Measurements from ENCODE around the gene UBA7.

The UBA7 gene

GRCh38 chr3:49841126-49841696, 27.5 kb upstream of the UBA7 start:
- Histone ChIP-seq H3K27ac (ENCODE audit: poor library complexity, severe bottlenecking) (no peak overlapping the region), H3K36me3 (ENCODE audit: low read depth) (peaks cover 35% of the 10 kb centered on the region), H3K4me1 (ENCODE audit: insufficient read depth, poor library complexity, severe bottlenecking) (no peaks in the 10 kb centered on the region), H3K9me3 (ENCODE audit: severe bottlenecking) (no peaks in the 10 kb centered on the region), H3K4me3 (ENCODE audit: severe bottlenecking) (no peak overlapping the region), H3K27me3 (ENCODE audit: insufficient read depth, poor library complexity, severe bottlenecking) (no peaks in the 10 kb centered on the region)
- TF ChIP-seq CTCF (IDR thresholded peaks at IDR 0.05; ENCODE audit: poor library complexity, severe bottlenecking) = peak; percentile 44
- no peak for DNase-seq (ENCODE audit: low spot score)
- ATAC-seq (ENCODE audit: low read depth) = 0 out of 3 replicates have a peak, but pooled peaks have one; percentile 26

- no peak for TF ChIP-seq CTCF (IDR thresholded peaks at IDR 0.05; ENCODE audit: poor library complexity, severe bottlenecking)
- Histone ChIP-seq H3K27me3 (ENCODE audit: insufficient read depth, poor library complexity, severe bottlenecking) (no peaks in the 10 kb centered on the region), H3K4me1 (ENCODE audit: insufficient read depth, poor library complexity, severe bottlenecking) (no peaks in the 10 kb centered on the region), H3K9me3 (ENCODE audit: severe bottlenecking) (no peaks in the 10 kb centered on the region), H3K36me3 (ENCODE audit: low read depth) (peaks cover 34% of the 10 kb centered on the region), H3K4me3 (ENCODE audit: severe bottlenecking) (no peak overlapping the region), H3K27ac (ENCODE audit: poor library complexity, severe bottlenecking) (no peak overlapping the region)
- ATAC-seq (ENCODE audit: low read depth) (no peak), DNase-seq (ENCODE audit: low spot score) (no peak)
Measured at GRCh38 chr3:49840388-49840787, 26.6 kb upstream of the UBA7 start.

- ATAC-seq (ENCODE audit: low read depth) (peak; percentile 75), DNase-seq (ENCODE audit: low spot score) (no peak)
- peaks cover 41% of the 10 kb centered on the region for H3K36me3 ChIP-seq (ENCODE audit: low read depth)
- no peaks in the 10 kb centered on the region for H3K9me3 ChIP-seq (ENCODE audit: severe bottlenecking)
- peak; percentile 86 for TF ChIP-seq CTCF (IDR thresholded peaks at IDR 0.05; ENCODE audit: poor library complexity, severe bottlenecking)
- no peaks in the 10 kb centered on the region for H3K27me3 ChIP-seq (ENCODE audit: insufficient read depth, poor library complexity, severe bottlenecking)
- H3K27ac ChIP-seq (ENCODE audit: poor library complexity, severe bottlenecking) = no peak overlapping the region
- H3K4me1 ChIP-seq (ENCODE audit: insufficient read depth, poor library complexity, severe bottlenecking) = no peaks in the 10 kb centered on the region
- H3K4me3 ChIP-seq (ENCODE audit: severe bottlenecking) = no peak overlapping the region
Measured at GRCh38 chr3:49839193-49839809, 25.5 kb upstream of the UBA7 start.

- ATAC-seq (ENCODE audit: low read depth) = no peak
Measured at GRCh38 chr3:49831341-49831740, 17.6 kb upstream of the UBA7 start.

More at GRCh38 chr3:49831341-49831740, 17.6 kb upstream of the UBA7 start:
- Histone ChIP-seq H3K9me3 (ENCODE audit: severe bottlenecking) (no peaks in the 10 kb centered on the region), H3K4me3 (ENCODE audit: severe bottlenecking) (no peak overlapping the region), H3K36me3 (ENCODE audit: low read depth) (peaks cover 42% of the 10 kb centered on the region), H3K27me3 (ENCODE audit: insufficient read depth, poor library complexity, severe bottlenecking) (no peaks in the 10 kb centered on the region), H3K4me1 (ENCODE audit: insufficient read depth, poor library complexity, severe bottlenecking) (no peaks in the 10 kb centered on the region), H3K27ac (ENCODE audit: poor library complexity, severe bottlenecking) (no peak overlapping the region)
- TF ChIP-seq CTCF (IDR thresholded peaks at IDR 0.05; ENCODE audit: poor library complexity, severe bottlenecking) = no peak
- DNase-seq (ENCODE audit: low spot score) = no peak
